ENCODE data around the gene PHF21A. TPM values are rescaled to one million over a fixed set of nuclear protein-coding genes. Genes with fewer than 3 reads are reported as not detected.

Gene PHF21A
- total RNA-seq, 1 donor from 2014 or later: 30.3 TPM

- no peak for DNase-seq (ENCODE audit: extremely low read depth, low read depth, low spot score)
These were observed 41.6 kb downstream of the PHF21A start for GRCh38 chr11:46079662-46080061.

- DNase-seq (ENCODE audit: extremely low read depth, low read depth, low spot score): no peak
These were observed 45.3 kb downstream of the PHF21A start for GRCh38 chr11:46075928-46076327.

- peak; percentile 10 for DNase-seq (ENCODE audit: extremely low read depth, low read depth, low spot score)
These were observed 46.1 kb downstream of the PHF21A start for GRCh38 chr11:46075168-46075567.

GRCh38 chr11:46073632-46074031 lies 47.6 kb downstream of the PHF21A start:
- DNase-seq (ENCODE audit: extremely low read depth, low read depth, low spot score): no peak

DNA sequence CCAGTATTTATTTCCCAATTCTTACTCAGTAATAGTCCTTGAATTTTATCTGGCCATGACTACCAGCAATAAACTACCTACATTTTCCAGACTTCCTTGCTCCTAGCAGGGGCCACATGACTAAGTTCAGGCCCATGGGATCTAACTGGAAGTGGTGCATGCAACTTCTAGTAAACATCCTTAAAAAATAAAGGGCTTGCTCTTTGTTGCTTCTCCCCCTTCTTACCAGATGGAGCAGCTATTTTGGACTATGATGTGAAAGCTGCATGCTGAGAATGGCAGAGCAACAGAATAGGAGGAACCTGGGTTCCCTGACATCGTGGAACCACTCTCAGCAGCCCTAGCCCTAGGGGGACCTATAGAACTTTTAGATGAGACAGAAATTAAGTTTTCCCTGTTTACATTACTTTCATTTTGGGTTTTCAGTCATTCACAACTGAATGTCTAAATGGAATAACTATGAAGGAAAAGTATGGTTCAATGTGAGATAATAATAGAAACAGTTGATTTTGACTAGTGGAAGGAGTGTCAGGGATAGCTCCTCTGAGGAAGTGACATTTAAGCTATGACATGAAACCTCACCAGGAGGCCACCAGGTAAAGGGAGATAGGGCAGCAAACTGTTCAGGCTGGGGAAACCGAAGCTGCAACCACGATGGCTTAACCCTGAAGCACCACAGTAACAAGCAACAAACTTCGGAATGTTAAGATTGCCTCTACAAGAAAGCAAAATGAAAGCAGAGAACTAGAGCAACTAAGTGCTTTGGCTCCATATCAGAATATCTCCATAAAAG lies 48.9 kb downstream of the PHF21A start:
- DNase-seq (ENCODE audit: extremely low read depth, low read depth, low spot score): no peak

- no peak for DNase-seq (ENCODE audit: extremely low read depth, low read depth, low spot score)
These were observed 50.2 kb downstream of the PHF21A start for GRCh38 chr11:46071091-46071490.

- no peak for DNase-seq (ENCODE audit: extremely low read depth, low read depth, low spot score)
These were observed 51.7 kb downstream of the PHF21A start for GRCh38 chr11:46069595-46069994.

DNA sequence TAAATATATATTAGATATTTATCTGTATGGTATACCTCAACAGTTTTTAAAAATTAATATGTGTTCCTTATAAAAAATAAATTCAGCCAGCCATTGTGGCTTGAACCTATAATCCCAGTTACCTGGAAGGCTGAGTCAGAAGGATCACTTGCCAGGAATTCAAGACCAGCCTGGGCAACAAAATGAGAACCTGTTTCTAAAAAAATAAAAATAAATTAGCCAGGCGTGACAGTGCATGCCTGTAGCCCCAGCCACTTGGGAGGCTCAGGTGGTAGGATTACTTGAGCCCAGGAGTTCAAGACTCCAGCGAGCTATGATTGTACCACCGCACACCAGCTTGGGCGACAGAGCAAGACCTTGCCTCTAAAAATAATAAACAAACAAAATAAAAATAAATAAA lies 54.9 kb downstream of the PHF21A start:
- no peak for DNase-seq (ENCODE audit: extremely low read depth, low read depth, low spot score)

- no peak for DNase-seq (ENCODE audit: extremely low read depth, low read depth, low spot score)
These were observed 55.6 kb downstream of the PHF21A start for GRCh38 chr11:46065681-46066080.

DNA sequence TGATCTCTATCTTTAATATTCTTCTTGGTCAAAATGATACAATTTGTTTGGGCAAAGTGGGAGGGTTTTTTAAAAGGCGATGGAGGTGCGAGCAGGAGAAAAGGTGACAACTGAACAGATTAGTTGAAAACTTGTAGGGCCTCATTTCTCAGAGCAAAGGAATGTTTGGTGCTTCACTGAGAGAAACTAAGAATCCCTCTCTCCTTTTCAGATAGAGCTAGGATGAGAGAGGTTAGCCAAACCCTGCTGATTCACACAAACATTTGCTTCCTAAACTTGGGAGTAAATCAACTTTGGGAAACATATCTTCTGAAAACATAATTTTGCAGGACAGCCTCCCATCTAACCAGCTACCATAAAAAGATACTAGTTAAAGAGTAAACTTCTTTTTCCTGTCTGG lies 57.0 kb downstream of the PHF21A start:
- DNase-seq (ENCODE audit: extremely low read depth, low read depth, low spot score): no peak

GRCh38 chr11:46063138-46063537 lies 58.1 kb downstream of the PHF21A start:
- no peak for DNase-seq (ENCODE audit: extremely low read depth, low read depth, low spot score)

- DNase-seq (ENCODE audit: extremely low read depth, low read depth, low spot score): no peak
These were observed 61.2 kb downstream of the PHF21A start for GRCh38 chr11:46060013-46060412.

DNA sequence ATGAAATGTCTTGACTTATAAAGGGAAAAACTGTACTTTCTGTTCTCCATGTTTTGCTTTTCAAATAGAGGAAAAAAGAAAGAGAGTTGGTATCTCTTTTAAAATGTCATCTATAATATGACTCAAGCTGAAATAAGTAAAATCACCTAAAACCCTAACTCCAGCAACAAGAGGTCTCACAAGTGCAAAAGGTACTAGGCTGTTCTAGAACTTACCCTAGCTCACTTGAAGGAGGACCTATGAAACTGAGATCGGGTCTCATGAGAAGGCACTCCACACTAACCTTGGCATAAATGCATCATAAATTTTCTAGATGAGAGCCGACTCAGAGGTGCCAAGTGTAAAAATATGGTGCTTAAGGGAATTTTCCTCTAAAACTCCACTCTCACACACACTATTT lies 63.8 kb downstream of the PHF21A start:
- no peak for DNase-seq (ENCODE audit: extremely low read depth, low read depth, low spot score)

GRCh38 chr11:46055371-46055770 lies 65.9 kb downstream of the PHF21A start:
- no peak for DNase-seq (ENCODE audit: extremely low read depth, low read depth, low spot score)

GRCh38 chr11:46051102-46051501 lies 70.2 kb downstream of the PHF21A start:
- no peak for DNase-seq (ENCODE audit: extremely low read depth, low read depth, low spot score)

- DNase-seq (ENCODE audit: extremely low read depth, low read depth, low spot score): no peak
These were observed 70.6 kb downstream of the PHF21A start for GRCh38 chr11:46050662-46051061.

GRCh38 chr11:46050003-46050461 lies 71.2 kb downstream of the PHF21A start:
- DNase-seq (ENCODE audit: extremely low read depth, low read depth, low spot score): no peak

- DNase-seq (ENCODE audit: extremely low read depth, low read depth, low spot score): no peak
These were observed 71.8 kb downstream of the PHF21A start for GRCh38 chr11:46049325-46049897.

- no peak for DNase-seq (ENCODE audit: extremely low read depth, low read depth, low spot score)
These were observed 73.1 kb downstream of the PHF21A start for GRCh38 chr11:46048198-46048597.

- DNase-seq (ENCODE audit: extremely low read depth, low read depth, low spot score): no peak
These were observed 73.7 kb downstream of the PHF21A start for GRCh38 chr11:46047520-46047919.

DNA sequence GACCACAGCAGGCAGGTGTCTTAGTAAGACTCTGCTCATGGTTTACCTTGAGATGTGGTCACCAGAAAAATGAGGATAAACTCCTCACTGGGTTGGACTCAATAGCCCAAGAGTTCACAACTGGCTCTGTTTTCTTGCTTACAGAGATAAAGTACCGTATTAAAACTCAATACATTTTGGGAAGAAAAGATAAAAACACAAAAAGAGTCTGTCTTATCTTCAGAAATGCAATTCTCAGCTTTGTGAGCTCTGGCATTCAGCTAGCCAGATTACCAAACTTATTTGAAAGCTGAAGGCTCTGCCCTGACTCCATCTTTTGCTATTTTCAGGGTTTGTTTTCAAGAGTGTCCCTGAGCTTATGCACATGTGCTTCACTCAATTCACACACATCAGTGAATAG lies 75.4 kb downstream of the PHF21A start:
- no peak for DNase-seq (ENCODE audit: extremely low read depth, low read depth, low spot score)

- DNase-seq (ENCODE audit: extremely low read depth, low read depth, low spot score): no peak
These were observed 76.7 kb downstream of the PHF21A start for GRCh38 chr11:46044601-46045000.

Data from glomerular endothelial cell (primary cell).